HG03175 (cell line): ENCODE data around the gene EEF2KMT.
"Not testable (repeated sequence)": the region's sequence is repeated elsewhere in the genome, so short reads cannot be mapped to it uniquely, and the experiment has no call there.

Experiments
- ATAC-seq: cut with Tn5 transposase; IDR thresholded peaks from one replicate; pipeline ENCODE4 v1.9.1; 2021; ENCODE audit warnings: mild to moderate bottlenecking, moderate library complexity; ENCODE audit not compliant: unreplicated experiment

EEF2KMT gene

DNA sequence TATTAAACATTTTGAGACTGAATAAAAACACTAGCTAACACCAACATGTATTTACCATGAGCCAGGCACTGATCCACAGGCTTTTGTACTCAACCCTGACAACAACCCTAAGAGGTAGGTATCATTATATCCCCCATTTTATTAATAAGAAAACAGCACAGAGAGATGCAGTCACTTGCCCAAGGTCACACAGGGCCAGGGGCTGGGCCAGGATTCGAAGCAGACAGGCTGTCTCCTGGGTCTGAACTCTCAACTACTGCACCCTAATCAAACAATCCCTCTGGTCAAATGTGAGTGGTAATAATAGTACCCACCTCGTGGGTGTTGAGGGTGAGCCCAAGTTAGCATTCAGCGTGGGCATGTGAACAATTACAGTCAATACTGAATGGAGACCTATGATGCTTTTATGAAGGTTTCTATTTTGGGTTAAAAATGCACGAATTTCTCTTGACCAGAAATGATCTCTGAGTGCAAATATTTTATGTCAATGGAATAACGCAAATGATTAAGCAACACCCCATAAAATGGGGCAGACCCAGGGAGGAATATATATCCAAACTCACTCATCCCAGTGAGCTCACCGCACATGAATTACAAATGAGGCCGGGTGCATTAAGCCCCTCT, 1.0 kb downstream of the EEF2KMT start:
- ATAC-seq, result not testable (repeated sequence)

DNA sequence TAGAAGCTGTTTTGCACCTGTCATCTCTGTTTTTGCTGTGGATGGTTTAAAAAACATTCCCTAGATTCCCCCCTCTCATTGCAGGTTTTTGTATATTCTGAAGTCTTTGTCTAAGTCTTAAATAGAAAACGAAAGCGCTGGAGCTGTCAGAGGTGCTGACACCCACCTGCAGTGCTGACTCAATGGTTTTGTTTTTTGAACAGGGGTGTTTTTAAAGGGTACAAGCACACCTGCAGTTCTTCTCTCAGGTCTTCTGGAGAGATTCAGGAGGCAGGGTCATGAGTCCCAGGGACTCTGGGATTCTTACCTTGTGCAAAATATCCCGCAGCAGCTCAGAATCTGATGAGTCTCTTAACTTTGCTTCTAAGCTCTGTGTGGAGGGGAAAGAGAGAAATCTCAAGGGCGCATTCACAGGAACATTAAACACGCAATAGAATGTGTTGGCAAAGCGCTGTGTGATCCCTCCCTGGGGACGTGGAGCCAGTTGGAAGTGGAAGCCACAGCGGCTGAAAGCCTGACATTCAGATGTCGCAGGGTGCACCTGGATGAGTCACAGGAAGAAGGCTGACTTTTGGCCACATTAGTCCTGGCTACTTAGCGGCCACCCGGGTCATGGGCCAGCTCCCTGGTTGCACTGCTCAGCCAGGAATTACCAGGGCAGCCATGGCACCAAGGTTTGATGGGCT, 2.3 kb downstream of the EEF2KMT start:
- not testable (repeated sequence) for ATAC-seq

DNA sequence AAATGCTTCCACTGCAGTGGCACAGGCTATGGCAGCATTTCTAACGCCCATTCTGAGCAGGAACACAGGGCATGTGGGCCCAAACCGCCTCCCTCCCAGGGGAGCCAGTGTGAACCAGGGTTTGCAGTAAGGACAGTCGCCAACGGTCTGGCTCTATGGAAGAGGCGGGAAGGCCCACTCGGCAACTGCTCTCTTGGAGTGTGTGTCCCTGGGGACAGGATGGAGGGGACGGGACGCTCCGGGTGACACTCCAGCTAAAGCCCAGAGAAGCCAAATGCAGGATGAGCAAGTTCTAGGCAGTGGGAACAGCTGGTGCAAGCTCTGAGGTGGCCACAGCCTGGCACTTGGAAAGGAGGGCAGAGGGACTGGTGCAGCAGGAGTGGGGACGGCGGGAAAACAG, 3.8 kb downstream of the EEF2KMT start:
- not testable (repeated sequence) for ATAC-seq

DNA sequence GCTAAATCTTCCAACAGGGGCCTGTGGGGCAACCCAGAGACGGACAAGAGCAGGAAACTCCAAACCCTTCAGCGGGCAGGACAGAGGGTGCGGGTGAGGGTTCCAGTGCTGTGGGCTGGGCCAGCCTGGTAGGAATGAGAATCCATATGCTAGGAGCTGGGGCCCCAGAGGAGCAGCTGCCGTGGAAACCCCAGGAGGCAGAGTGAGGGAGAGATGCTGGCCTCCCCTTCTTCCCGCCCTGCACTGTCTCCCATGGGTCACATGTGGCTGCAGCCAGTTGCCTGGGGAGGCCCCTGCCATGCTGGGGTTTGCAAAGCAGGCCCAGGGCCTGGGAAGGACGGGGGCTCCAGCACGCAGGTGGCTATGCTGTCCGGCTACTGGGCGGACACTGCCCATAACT, 4.5 kb downstream of the EEF2KMT start:
- ATAC-seq, result not testable (repeated sequence)

DNA sequence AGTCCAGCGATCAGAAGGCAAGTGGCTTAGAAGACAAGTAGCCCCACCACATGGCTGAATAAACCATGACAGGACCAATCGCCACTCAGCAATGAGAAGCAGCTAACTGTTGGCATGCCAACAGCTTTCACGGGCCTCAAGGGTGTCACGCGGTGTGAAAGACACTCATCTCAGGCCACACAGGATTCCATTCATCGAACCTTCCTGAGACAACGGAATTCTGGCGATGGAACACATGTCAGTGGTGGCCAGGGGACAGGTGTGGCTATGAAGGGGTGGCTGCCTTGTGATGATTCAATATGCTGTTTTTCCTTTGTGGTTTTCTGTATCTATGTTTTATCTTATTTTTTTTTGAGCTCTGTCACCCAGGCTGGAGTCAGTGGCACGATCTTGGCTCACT, 7.0 kb downstream of the EEF2KMT start:
- not testable (repeated sequence) for ATAC-seq

DNA sequence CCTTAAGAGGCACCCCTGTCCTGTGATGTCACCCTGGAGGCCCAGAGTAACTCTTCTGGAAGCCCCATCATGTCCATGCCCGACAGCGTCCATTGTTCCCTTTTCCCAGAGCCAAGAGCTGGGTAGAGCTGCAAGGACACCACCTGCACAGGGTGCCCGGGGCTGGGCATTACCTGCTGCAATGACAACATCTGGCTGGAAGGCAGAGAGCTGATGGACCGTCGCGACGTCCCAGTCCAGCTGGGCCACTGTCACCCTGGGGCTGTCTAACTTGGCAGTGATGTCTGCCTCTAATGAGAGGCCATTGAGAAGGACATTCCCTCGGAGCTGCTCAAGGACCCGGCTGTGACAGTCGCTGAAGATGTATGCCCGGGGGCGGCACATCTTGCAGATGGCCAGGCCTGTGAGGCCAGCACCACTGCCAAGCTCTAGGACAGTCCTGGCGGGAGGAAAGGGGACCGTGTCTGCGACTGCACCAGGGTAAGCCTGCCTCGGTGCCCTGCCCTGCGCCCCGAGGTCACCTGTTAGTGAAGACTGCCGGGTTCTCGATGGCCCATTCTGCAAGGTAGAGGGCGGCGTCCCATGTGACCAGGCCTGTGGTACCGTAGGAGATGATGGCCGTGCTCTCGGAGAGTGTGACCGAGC, 7.6 kb downstream of the EEF2KMT start:
- not testable (repeated sequence) for ATAC-seq

DNA sequence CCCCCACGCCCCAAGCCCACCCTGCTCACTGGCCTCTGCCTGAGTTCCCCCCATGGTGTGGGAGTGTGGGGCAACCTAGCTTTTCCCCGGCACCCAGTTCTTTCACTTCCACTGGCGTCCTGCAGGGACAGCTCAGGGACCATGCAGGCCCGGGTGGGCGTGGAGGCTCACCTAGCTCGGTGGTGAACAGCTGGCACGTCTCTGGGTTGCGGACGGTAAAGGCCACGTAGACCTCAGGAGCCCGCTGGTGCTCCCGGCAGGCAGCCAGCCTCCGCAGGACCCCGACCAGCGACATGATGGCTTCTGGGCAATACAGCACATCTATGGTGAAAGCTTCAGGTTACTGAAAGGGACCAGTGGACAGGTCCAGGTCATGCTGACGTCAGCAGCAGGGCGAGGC, 8.7 kb downstream of the EEF2KMT start:
- ATAC-seq, result not testable (repeated sequence)

DNA sequence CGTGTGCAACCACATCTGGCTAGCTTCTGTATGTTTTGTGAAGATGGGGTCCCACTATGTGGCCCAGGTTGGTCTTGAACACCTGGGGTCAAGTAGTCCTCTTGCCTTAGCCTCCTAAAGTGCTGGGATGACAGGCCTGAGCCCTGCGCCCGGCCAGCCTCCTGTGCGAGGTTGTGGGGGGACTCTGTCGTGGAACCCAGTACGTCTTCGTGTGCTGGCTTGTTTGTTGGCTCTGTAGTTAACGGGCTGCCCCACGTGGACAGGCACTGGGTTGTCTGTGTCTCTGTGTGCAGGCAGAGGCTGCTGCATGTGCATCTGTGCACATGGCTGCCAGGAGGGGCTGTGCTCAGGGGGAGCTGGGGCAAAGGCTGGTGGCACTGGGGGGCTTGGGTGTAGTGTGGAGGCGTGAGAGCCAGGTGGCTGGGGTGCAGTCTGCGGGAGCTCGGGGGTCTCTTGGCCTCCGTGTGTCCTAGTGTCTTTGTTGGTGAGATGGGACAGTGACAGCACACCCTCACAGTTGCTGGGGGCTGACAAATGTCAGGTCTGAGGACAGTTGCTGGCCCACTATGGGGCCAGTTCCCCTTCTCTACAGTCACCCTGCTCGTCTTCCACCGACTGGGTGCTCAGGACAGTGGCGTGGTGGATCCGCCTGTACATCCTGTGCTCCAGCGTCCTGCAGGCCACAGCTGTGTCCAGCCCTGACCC, 9.4 kb downstream of the EEF2KMT start:
- not testable (repeated sequence) for ATAC-seq

DNA sequence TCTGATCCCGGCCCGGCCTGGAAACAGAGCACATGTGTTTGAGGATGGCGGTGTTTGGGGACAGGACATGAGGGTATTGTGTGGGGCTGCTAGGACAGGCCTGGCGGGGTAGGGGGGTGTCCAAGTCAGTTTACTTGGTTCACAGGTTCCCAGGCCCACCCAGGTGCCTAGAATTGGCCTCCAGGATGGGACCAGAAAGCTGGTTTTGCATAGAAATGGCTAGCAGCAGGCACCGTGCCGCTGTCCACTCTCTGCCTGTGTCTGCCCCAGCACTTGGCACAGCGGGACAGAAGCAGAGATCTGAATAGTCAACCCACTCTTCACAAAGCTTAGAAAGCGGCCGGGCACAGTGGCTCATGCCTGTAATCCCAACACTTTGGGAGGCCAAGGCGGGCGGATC, 11.9 kb downstream of the EEF2KMT start:
- not testable (repeated sequence) for ATAC-seq

DNA sequence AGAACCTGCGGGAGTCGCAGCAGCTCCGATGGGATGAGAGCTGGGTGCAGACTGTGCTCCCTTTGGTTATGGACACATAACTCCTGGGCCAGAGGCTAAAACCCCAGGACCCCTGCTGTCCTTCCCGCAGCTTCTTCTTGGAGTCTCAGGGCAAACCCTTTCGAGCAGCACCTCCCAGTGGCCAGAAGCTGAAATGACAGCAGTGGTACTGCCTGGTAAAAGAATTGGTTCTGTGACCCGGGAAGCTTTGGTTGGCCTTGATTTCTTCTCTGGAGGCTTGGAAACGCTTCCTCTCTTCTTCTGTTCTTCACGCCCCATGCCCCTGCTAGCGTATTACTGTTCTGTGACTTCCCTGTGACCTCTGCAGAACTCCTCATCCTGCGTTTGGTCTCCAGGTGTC, 12.8 kb downstream of the EEF2KMT start:
- ATAC-seq, result not testable (repeated sequence)

DNA sequence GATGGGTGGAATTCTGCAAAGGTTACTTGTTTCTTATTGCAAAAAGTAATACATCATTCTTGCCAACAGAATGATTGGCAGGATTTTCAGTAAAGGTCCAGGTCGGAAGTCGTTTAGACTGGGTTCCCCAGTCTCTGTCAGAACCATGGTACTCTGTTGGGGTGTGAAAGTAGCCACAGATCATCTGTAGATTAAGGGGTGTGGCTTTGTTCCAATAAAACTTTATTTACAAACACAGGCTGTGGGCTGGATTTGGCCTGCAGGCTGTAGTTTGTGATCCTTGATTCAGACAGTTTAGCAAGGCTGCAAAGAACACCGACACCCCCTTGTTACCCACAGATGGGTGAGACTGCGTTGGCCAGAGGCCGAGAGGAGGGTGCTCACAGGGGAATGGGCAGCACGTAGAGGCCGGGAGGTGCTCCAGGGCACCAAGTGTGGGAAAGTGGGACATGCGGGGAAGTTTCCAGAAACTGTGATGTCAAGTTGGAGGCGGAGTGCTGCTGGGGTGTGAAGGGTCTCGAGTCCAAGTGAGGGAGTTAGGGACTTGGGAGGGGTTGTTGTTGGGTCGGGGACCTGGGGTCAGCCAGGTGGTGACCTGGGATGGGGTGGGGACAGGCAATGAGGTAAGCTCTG, 13.4 kb downstream of the EEF2KMT start:
- ATAC-seq, result not testable (repeated sequence)

DNA sequence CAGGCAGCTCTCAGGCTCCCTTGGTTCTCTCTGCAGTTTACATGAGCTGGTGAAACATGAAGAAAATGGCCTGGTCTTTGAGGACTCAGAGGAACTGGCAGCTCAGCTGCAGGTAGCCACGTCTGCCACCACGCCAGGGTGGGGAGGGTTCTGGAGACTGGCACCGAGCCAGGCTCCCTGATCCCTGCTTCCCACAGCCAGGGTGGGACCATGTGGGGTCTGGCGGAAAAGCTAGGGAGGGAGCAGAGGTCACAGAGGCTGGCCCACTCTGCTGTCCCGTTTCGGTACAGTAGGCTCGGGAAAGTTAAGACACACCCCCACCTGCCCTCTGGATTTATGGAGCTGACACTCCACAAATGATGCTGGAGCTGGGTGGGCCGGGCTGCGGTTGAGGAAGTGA, 13.9 kb downstream of the EEF2KMT start:
- not testable (repeated sequence) for ATAC-seq

DNA sequence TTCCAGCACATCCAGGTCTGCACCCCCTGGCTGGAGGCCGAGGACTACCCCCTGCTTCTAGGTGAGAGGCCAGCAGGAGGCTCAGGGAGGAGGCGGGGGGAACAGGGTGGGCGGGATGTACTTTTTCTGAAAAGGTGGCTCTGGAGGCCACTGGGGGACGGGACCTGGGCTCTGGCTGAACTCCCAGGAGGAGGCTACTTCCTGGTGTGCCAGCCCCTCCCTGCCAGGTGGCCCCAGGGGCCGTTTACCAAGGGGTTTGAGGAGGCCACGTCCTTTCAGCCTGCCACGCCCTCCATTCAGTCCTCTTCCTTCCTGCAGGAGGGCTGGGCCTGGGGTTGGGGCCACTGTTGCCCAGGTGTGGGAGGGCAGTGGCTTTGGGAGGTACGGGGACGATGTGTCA, 16.6 kb downstream of the EEF2KMT start:
- not testable (repeated sequence) for ATAC-seq

DNA sequence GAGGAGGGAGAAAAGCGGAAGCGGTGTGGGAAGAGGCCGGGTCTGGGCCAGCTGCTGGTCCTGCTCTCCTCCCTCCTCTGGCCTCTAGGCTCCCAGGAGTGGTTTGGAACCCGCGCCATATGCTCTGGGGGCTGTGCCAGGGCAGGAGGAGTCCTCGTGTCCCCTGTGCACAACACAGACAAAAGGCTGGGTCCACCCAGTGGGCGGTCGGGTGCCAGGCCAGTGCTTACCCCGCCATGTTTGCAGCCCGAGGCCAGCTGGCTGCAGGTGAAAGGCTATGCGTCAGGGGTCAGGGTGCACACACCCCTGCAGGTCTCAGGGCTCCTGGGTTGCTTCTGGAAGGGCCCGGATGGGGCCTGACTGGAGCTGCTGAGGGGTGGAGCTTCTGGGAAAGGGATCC, 17.1 kb downstream of the EEF2KMT start:
- ATAC-seq, result not testable (repeated sequence)

DNA sequence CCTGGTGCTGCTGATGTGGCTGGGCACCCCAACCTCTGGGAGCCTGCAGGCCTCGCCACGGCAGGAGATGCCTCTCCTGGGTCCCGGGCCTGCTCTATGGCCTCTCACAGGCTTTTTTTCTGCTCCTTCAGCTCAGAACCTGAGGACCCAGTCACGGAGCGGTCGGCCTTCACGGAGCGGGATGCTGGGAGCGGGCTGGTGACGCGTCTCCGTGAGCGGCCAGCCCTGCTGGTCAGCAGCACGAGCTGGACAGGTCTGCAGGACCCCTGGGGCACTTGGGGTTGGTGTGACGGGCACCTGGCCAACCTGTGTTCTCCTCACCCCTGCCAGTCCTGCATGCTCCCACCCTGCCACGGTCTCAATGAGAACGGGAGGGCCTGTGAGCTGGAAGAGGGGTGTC, 19.0 kb downstream of the EEF2KMT start:
- ATAC-seq, result no peak

DNA sequence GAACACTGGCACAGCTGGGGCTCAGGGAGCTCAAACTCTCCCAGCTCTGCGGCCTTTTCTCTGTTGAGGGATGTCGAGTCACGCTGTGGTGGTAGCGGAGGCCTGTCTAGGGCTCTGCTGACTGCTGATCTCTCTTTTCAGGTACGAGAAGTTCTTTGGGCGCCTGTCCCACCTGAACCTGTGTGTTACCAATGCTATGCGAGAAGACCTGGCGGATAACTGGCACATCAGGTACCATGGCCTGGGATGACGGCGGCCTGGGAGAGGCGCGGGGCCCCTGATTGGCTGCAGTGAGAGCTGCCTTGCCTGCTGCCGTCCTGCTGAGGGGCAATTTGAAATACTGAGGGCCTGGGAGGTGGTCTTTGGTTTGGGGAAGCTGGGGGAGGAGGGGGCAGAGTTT, 20.3 kb downstream of the EEF2KMT start:
- no peak for ATAC-seq

DNA sequence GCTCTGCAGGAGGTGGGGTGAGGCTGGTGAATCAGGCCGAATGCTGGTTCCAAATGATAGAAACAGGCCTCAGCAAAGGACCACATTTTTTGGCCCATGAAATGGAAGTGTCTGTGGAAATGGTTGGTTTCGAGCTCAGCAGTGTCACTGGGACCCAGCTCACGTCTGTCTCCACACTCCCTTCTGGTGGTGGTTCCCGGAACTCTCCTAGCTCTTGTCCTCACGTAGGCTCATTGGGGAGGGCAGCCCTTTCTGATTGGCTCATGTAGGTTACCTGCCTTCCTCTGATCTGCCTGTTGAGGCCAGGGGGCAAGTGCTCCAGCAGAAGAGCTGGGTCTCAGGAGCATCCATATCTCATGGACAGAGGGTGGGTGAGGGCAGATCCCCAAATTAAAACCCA, 22.0 kb downstream of the EEF2KMT start:
- ATAC-seq, result no peak

DNA sequence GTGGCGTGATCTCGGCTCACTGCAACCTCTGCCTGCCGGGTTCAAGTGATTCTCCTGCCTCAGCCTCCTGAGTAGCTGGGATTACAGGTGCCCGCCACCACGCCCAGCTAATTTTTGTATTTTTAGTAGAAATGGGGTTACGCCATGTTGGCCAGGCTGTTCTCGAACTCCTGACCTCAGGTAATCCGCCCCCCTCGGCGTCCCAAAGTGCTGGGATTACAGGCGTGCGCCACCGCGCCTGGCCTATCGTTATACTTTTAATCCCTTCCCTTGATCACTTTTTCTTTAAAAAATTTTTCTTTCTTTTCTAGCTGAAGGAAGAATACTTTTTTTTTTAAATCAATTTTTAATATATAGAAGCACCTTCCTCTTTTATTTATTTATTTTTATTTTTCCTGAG, 23.8 kb downstream of the EEF2KMT start:
- ATAC-seq, result not testable (repeated sequence)

DNA sequence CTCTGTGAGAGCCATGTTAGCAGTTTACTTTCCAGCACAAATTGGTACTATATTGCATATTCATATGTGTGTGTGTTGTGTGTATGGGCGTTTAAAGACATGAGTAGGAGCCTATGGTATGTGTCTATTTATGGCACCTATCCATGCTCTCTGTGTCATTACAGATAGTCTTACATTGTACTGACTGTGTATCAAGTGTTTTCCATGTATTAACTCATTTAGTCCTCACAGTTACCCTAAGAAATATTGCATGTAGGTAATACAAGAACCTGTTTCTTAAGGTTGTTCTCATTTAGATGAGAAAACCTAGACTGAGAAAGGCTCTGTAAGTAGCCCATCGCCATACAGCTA, 24.3 kb downstream of the EEF2KMT start:
- ATAC-seq, result no peak

DNA sequence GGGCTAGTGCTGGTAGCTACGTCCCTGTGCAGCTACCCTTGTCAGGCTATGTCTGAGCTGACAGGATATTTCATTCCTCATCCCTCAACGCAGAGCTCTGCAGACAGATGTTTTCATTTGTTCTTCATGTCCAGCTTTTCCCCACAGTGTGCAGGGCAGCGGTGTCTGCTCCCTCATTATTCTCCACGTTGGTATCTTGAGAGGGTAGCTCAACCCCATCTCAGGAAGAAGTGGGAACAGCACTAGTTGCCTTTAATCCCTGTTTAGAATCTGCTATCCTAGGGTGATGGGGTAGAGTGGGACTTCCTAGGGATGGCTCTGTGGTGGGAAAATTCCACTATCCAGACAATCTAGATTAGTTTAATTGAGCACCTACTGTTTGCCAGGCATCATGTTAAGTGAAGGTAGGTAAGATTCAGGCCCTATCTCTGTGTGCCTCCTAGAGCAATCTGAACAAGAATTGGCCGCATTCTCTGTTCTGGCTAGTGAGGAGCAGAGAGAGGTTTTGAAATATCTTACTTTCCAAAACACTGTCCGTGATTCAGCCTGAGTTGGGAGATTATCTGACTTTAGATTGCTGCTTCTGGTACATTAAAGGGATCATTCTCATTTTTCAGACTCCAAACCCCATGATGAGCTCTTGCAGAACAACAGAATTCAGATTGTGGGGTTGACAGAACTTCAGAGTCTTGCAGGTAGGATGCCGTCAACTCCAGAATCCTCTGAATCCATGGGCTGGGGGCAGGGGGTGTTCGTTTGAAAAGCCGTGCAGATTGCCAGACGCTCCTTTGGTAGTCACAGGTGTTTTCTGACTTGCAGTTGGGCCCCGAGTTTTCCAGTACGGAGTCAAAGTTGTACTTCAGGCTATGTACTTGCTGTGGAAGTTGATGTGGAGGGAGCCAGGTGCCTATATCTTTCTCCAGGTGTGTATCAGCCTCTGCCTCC, 25.0 kb downstream of the EEF2KMT start:
- no peak for ATAC-seq
